ENCODE results near the gene KANSL1L. TPM values are rescaled to one million over a fixed set of nuclear protein-coding genes. Genes with fewer than 3 reads are reported as not detected.

KANSL1L gene
- total and polyA plus RNA-seq, 8 donors = 29.6 to 54.6 (median 47.5) TPM

DNA sequence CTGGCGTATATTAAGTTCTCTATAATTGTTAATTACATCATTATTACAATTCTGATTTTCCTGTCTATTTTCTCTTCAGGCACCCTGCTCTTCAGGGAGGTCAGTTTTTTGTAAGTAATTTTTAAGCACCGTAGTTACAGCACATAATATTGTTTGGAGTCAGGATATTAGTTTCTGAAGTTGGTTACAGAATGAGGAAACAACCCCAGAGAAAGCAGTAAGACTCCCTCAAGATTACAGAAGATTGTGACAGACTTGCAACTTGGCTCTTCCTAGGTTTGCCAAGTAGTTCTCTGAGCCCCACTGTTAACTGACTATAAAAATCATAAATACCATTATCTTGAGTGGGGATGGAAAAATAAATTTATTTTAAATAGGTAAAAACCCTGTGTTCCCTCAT is 167.8 kb downstream of the KANSL1L start:
- Histone ChIP-seq H3K27me3 (no peaks in the 10 kb centered on the region), H3K27ac (peak overlapping the region in 1 of 2 donors; percentile 92), H3K9me3 (no peaks in the 10 kb centered on the region), H3K36me3 (peaks cover 0 to 2% of the 10 kb centered on the region in 2 donors), H3K4me3 (peak overlapping the region; percentile 85 to 96), H3K4me1 (peaks cover 12 to 48% of the 10 kb centered on the region in 2 donors)
- DNase-seq = no peak
- no peak for ATAC-seq
- TF ChIP-seq, protein P1, sequence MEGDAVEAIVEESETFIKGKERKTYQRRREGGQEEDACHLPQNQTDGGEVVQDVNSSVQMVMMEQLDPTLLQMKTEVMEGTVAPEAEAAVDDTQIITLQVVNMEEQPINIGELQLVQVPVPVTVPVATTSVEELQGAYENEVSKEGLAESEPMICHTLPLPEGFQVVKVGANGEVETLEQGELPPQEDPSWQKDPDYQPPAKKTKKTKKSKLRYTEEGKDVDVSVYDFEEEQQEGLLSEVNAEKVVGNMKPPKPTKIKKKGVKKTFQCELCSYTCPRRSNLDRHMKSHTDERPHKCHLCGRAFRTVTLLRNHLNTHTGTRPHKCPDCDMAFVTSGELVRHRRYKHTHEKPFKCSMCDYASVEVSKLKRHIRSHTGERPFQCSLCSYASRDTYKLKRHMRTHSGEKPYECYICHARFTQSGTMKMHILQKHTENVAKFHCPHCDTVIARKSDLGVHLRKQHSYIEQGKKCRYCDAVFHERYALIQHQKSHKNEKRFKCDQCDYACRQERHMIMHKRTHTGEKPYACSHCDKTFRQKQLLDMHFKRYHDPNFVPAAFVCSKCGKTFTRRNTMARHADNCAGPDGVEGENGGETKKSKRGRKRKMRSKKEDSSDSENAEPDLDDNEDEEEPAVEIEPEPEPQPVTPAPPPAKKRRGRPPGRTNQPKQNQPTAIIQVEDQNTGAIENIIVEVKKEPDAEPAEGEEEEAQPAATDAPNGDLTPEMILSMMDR (IDR thresholded peaks at IDR 0.05) = no peak
- intact Hi-C loops (cut with DNase I) = no loop called here

DNA sequence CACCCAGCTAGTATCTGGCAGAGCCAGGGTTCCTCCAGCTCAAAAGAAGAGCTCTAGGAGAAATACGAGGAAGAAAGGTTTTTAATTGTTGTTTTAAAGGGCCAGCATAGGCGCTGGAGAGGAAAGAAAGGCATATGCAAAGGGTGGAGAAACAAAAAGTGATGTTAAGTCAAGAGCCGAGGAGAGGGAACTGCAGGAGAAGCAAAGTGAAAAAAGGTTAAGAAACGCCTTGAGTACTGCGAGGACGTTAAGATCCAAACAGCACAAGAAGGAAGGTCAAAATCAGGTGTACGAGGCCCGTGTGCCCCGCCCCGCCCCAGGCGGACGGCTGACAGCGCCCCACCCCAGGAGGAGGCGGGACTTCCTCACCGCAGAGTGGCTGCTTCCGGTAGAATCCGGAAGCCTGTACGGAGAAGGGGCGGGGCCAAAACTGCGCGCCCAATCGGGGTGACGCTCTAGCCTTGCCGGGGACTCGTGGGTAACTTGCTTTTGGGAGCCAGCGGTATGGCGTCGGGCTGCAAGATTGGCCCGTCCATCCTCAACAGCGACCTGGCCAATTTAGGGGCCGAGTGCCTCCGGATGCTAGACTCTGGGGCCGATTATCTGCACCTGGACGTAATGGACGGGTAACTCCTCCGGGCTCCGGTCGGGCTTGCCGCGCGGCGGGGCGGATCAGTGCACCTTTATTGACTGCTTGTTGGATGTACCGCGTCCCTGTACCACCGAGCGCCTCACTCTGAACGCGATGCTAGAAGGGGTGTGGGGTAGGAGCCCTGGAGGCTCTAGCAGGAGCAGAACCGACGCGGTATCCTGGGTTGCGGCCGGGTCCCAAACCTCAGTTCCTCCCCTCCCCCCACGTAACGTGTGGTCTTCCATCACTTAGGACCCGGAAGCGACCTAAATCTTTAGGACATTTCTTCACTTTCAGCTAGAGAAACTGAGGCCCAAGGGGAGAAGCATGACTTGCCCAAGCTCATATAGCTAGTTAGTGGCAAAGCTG is 168.8 kb downstream of the KANSL1L start, which contains the start of gene RPE:
RPE (plus strand) TSS at position 481 of the 1,000 bp plus-strand sequence; CDS start at position 505, 24 bp downstream.
- no peaks in the 10 kb centered on the region for H3K36me3 ChIP-seq
- ATAC-seq (peak; percentile 100), DNase-seq (peak; percentile 90 to 97 (median 96))
- no peaks in the 10 kb centered on the region for H3K9me3 ChIP-seq
- H3K4me3 ChIP-seq = peak within 1 kb of the TSS; percentile 85 to 96
- peaks cover 12 to 48% of the 10 kb centered on the region in 2 donors for H3K4me1 ChIP-seq
- intact Hi-C loops (cut with DNase I) = no loop called here
- no peaks in the 10 kb centered on the region for H3K27me3 ChIP-seq
- peak within 1 kb of the TSS; percentile 75 to 92 for H3K27ac ChIP-seq
- TF ChIP-seq, protein P1 (IDR thresholded peaks at IDR 0.05) = no peak

DNA sequence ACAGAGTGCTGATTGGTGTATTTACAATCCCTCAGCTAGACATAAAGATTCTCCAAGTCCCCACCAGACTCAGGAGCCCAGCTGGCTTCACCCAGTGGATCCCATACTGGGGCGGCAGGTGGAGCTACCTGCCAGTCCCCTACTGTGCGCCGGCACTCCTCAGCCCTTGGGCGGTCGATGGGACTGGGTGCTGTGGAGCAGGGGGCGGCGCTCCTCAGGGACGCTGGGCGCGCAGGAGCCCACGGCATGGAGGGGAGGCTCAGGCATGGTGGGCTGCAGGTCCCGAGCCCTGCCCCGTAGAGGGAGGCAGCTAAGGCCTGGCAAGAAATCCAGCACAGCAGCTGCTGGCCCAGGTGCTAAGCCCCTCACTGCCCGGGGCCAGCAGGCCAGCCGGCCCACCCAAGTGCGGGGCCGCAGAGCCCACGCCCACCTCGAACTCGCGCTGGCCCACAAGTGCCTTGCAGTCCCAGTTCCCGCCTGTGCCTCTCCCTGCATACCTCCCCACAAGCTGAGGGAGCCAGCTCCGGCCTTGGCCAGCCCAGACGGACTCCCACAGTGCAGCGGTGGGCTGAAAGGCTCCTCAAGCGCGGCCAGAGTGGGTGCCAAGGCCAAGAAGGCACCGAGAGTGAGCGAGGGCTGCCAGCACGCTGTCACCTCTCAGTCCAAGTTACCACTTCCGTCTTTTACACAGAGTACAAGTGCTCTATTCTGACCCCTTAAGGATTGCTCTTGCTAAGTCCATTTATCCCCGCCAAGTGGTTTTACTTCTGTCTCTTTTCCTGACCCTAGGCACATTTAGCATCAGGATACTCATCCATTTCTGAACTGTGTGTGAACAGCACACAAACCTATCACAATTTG is 170.5 kb downstream of the KANSL1L start:
- ATAC-seq (no peak), DNase-seq (peak in 1 of 4 donors; percentile 76)
- H3K27me3 ChIP-seq = no peaks in the 10 kb centered on the region
- TF ChIP-seq, protein P1 (IDR thresholded peaks at IDR 0.05) = no peak
- peaks cover 12 to 33% of the 10 kb centered on the region in 2 donors for H3K4me1 ChIP-seq
- intact Hi-C loops (cut with DNase I) = no loop called here
- H3K4me3 ChIP-seq = no peak overlapping the region
- no peaks in the 10 kb centered on the region for H3K36me3 ChIP-seq
- no peak overlapping the region for H3K27ac ChIP-seq
- H3K9me3 ChIP-seq = no peaks in the 10 kb centered on the region

DNA sequence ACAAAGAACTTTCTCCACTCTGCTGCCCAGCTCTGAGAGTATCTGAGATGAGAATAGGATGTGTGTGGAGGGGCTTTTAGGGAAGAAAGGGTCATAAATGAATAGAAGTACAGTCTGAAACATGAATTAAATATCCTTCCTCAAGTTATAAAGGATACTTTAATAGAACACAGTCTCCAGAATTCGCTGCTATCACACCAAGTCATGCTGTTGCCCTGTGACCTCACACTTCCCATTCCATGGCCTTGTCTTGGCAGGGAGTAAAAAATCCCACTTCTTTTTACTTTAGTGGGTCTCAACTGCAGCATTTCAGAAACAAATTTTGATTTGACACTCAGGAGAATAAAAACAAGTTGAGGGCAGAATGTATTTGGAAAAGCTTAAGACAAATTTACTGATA is 172.6 kb downstream of the KANSL1L start:
- peaks cover 5 to 12% of the 10 kb centered on the region in 2 donors for H3K4me1 ChIP-seq
- intact Hi-C loops (cut with DNase I) = no loop called here

More for the DNA sequence above, 172.6 kb downstream of the KANSL1L start:
- TF ChIP-seq, protein P1 (IDR thresholded peaks at IDR 0.05) = no peak
- Histone ChIP-seq H3K9me3 (no peaks in the 10 kb centered on the region), H3K4me3 (no peak overlapping the region), H3K36me3 (no peaks in the 10 kb centered on the region), H3K27me3 (no peaks in the 10 kb centered on the region), H3K27ac (no peak overlapping the region)
- DNase-seq = no peak
- ATAC-seq = no peak

Data from left lung (tissue), 10 donors.